ENCODE measurements around the gene TBL2.
A peak's percentile ranks its signal among the peaks of the same experiment; 100 is the strongest.
"Not testable (repeated sequence)": the region's sequence is repeated elsewhere in the genome, so short reads cannot be mapped to it uniquely, and the experiment has no call there.

Gene TBL2

DNA sequence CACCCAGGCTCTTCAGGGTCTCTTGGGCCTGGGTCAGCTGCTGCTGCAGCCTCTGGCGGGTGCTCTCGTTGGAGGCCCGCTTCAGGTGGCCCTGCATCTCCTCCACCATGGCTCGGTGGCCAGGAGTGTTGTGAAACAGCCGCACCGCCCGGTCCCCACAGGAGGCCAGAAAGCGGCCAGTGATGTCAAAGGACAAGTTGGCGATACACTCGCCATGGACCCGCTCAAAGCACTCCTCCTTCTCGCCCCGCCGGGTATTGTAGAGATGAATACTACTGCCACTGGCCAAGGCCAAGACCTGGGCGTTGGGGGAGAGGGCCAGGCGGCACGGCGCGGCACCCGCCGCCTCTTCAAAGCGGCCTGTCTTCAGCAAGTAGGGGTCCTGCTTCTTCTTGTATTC lies 7.9 kb downstream of the TBL2 start:
- no peak for DNase-seq (ENCODE audit: low read depth in 2 of 2)

DNA sequence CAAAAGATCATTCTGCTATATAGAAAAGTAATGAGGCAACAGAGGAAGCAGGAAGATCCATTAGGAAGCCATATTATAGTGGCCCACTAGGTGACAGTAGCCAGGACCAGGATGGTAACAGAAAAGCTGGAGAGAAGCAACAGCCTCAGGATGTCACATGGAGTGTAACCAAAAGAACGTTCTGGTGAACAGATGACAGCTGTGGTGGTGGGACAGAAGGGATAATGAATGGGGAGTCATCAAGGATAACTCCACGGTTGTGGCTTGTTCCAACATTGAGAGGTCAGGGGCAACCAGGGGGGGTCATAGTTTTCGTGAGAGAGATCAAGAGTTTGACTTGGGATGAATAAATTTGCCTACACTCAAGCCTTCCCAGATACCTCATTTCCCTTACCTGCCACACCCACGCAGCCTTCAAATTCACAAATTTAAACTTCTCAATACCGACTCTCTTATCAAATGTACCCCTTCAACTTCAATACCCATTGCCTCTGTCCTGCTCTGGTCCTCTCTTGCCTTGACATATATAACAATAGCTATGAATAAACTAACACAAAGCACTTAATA lies 9.3 kb downstream of the TBL2 start:
- no peak for DNase-seq (ENCODE audit: low read depth in 2 of 2)

DNA sequence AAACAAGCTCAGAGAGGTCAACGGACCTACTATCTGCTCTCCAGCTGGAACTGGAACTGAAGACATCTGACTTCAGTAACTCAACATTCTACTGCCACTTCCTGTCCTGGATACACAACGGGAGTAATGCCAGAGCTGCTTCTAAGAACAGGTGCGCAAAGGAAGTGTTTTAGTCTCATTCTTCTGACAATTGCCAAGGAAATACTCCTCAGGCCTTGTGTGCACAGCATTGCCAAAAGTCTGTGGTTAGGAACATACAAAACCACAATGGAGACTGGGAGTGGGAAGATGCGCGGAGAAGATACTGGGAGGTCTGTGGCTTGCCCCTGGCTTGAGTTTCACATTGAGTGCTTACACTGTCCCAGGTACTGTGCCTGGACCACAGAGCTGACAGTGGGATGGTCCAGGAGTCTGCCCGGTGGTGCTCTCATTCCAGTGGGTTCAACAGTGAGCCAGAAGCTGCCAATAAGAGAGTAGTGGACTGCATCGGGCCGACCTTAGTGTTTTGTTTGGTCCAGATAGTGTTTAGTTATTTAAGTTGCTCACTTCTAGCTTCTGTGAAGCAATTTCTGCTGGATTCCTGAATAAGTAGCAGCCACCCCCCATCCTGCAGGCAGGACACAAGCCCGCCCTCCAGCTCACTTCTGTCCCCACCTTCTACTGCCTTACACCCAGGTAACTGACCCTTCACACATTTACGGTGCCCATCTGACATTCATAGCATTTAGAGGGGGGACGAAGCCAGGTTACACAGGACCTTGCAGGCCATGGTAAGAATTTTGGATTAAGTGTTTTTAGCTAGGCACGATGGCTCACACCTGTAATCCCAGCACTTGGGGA lies 10.3 kb downstream of the TBL2 start:
- DNase-seq (ENCODE audit: low read depth in 2 of 2): no peak

DNA sequence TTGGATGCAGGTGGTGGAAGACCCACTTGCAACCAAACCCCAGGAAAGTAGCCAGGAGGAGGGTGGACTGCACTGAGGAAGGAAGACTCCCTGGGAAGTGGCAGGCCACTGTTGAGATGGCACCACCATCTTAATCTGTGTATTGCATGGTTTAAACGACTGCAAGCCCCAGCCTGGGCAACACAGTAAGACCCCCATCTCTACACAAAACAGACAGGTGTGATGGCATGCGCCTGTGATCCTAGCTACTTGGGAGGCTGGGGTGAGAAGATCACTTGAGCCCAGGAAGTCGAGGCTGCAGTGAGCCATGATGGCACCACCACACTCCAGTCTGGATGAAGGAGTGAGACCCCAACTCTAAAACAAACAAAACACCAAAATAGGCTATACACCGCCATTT lies 11.2 kb downstream of the TBL2 start:
- no peak for DNase-seq (ENCODE audit: low read depth in 2 of 2)

DNA sequence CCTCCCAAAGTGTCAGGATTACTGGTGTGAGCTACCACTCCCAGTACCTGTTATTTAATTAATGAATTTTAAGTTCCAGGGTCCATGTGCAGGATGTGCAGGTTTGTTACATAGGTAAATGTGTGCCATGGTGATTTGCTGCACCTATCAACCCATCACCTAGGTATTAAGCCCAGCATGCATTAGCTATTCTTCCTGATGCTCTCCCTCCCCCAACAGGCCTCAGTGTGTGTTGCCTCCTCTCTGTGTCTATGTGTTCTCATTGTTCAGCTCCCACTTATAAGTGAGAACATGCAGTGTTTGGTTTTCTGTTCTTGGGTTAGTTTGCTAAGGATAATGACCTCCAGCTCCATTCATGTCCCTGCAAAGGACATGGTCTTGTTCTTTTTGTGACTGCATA lies 11.9 kb downstream of the TBL2 start:
- DNase-seq (ENCODE audit: low read depth in 2 of 2): not testable (repeated sequence)

DNA sequence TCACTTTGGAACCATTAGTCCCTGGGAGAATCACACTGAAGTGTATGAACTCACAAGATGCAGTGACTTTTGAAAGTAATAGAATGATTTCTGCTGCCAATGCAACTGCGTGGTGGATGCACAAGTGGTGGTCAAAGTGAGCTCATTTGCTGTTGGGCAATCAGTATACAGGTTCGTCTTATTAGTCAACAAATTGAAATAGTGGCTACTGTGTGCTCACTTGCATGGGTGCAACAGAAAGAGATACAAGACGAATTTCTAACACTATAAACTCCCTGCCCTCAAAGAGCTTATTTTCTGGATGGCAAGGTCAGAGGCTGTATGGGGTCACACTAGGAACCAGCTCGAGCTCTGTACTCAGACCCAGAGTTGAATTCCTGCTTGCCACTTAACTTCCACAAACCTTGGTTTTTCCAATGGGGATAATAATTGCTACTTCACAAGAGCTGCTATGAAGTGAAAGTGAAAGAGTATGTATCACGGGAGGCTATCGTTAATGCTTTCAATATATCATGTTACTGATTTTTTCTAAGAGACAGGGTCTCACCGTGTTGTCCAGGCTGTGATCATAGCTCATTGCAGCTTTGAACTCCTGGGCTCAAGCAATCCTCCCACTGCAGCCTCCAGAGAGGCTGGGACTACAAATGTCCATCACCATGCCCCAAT lies 12.6 kb downstream of the TBL2 start:
- DNase-seq (ENCODE audit: low read depth in 2 of 2): no peak

DNA sequence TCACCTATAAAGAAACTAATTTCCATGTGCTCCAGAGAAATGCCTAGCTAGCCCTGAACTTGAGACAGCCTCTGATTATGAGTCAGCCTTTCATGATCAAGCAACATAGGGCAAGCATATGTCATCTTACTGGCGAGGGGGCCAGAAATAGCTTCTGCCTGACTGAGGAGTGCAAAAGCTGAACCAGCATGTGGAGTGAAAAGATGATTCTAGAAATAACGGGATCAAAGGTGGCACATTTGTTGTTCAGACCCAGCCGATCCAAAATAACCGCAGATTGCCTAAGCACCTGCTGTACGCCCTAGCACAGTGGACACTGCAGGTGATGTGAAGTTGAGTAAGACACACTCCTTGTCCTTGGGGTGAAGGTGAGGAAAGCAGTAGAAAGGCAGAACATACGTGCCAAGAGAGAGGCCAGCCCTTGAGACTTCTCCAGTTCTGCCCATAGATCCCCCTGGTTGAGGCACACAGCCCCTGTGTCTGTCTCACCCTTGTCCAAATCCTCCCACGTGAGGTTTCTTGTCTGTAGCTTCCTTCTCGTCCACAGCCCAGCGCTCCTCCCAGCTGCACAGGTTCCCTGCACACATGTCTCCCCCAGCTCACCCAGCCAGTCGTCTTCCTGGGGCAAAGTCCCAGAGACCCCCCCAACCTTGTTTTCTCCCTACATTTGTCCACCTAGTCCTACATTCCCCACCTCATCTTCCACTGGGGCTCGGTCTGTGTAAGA lies 18.1 kb downstream of the TBL2 start:
- DNase-seq (ENCODE audit: low read depth in 2 of 2): peak; percentile 60 to 61

DNA sequence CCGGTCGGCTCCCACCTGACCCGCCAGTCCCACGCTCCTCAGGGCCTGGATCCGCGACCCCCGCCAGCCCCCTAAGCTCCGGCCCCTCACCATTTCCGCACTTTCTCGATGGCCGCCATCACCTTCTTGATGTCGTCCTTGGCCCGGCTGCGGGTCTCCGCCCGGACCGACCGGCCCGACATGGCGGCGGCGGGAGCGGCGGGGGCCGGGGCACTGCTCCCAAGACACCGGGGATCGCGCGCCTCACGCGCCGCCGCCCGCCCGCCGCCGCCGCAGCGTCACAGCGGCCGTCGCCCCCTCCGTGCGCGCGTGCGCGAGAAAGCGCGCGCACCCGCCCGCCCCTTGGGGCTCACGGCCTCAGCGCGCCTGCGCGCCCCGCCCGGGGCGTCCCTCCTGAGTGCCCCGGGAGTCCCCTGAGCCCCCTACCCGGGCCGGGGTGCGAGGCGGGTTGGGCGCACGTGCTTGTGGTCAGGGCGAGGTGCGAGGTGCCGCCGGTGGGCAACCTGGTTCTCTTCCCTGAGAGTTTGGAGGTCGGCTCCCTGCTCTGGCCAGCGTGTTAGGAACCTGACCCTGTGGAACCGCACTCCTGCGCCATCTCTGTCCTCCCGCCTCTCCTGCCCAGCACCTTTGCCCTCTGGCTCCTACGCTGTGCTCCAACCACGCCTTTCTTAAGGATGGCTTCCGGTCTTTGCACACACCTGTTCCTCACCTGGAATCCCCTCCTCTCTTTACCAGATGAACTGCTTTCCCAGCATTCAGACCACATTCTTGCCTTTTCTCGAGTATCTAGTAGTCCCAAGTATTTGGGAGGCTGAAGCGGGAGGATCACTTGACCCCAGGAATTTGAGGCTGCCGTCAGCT lies 20.8 kb downstream of the TBL2 start, which contains the start of gene BCL7B:
Gene BCL7B, minus strand, starts transcription at position 294 of the 861 bp plus-strand sequence. Its CDS starts 112 bp downstream, at position 182.
- DNase-seq (ENCODE audit: low read depth in 2 of 2): peak in 1 of 2 experiments; percentile 25

DNA sequence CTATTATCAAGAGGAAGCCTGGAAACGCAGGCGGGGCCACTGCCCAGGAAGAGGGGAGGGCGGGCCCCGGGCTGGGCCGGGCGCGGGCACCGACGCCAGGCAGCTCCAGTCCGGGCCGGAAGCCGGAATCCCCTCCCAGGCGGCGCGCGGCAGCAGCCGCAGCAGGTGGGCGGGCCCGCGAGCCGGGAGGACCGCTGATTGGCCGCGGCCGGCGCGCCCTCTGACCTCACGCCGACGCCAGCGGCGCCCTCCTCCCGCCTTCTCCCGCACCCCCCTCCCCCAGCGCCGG lies 21.3 kb downstream of the TBL2 start:
- DNase-seq (ENCODE audit: low read depth in 2 of 2): peak; percentile 71 to 76

DNA sequence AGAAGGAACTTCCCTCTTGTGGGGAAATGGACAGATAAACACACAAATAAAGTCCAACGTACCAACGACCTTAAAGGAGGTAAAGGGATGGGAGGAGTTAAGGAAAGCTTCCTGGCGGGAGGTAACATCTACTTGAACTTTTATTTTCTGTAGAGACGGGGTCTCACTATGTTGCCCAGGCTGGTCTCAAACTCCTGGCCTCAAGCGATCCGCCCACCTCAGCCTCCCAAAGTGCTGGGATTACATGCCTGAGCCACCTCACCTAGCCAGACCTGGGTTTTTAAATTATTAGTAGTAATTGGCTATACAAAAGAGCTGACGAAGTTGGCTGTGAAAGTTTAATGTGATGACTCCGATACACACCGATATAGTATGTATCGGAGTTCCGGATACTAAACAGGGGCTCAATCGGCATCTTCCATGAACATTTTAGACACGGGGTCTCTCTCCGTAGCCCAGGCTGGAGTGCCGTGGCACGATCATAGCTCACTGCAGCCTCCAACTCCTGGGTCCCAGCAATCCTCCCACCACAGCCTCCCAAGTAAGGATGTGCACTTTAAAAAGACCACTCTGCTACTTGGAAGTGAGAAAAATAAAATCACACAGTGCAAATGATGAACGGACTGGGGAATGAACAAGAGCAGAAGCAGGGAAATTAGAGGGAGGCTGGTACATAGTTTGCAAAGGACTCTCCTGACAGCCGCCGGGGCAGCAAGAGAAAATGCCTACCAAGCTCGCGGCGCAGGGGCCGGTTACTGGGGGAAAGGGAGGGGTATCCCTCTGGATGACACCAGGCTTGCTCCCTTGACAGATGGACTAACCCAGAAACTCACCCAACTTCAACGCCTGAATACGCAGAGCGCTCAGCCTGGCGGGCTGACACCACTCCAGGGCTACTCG lies 21.9 kb downstream of the TBL2 start:
- DNase-seq (ENCODE audit: low read depth in 2 of 2): no peak

DNA sequence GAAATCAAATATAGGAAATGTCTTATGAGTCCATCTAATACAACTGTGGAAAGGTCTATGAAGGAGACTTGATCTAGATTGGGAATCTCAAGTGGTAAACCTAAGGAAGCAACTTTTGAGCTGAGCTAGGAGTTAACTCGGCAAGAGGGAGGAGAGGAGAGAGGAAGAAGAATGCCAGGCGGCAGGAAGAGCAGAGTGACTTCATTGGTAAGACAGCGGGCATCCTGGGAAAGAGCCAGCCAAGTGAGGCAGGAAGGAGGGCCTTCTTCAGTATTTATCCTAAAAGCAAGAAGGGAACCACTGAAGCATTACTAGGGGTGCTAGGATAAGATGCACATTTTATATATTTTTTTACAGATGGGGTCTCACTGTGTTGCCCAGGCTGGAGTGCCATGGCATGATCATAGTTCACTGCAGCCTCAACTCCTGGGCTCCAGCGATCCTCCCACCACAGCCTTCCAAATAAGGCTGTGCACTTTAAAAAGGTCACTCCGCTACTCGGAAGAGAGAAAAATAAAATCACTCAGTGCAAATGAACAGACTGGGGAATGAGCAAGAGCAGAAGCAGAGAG lies 22.9 kb downstream of the TBL2 start:
- no peak for DNase-seq (ENCODE audit: low read depth in 2 of 2)

DNA sequence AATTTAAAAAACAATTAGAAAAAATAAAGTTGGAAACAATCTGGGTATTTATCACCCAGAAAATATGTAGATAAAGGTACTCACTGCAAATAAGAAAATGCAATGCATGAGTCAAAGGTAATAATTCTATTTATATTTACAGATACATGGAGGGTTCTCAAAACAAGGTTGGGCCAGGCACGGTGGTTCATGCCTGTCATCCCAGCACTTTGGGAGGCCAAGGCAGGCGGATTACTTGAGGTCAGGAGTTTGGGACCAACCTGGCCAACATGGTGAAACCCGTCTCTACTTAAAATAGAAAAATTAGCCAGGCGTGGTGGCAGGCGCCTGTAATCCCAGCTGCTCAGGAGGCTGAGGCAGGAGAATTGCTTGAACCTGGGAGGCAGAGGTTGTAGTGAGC lies 28.3 kb downstream of the TBL2 start:
- DNase-seq (ENCODE audit: low read depth in 2 of 2): not testable (repeated sequence)

DNA sequence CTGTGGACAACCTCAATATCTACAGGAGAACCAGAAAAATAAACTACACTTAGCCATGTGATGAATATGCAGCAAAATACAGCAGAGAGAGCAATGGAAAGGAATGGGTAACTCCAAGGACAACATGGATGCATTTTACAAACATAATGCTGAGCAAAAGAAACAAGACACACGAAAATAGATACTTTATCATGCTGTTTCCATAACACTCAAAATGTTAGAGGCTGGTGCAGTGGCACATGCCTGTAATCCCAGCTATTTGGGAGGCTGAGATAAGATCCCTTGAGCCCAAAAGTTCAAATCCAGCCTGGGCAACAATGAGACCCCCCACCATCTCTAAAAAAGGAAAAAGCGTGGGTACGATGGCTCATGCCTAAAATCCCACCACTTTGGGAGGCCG lies 29.2 kb downstream of the TBL2 start:
- DNase-seq (ENCODE audit: low read depth in 2 of 2): no peak

DNA sequence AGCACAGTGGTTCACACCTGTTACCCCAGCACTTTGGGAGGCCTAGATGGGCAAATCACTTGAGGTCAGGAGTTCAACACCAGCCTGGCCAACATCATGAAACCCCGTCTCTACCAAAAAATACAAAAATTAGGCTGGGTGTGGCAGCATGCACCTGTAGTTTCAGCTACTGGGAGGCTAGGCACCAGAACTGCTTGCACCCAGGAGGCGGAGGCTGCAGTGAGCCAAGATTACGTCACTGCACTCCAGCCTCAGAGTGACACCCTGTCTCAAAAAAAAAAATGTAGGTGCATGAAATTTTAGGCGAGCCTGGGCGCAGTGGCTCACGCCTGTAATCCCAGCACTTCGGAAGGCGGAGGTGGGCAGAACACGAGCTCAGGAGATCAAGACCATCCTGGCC lies 30.5 kb downstream of the TBL2 start:
- DNase-seq (ENCODE audit: low read depth in 2 of 2): no peak

DNA sequence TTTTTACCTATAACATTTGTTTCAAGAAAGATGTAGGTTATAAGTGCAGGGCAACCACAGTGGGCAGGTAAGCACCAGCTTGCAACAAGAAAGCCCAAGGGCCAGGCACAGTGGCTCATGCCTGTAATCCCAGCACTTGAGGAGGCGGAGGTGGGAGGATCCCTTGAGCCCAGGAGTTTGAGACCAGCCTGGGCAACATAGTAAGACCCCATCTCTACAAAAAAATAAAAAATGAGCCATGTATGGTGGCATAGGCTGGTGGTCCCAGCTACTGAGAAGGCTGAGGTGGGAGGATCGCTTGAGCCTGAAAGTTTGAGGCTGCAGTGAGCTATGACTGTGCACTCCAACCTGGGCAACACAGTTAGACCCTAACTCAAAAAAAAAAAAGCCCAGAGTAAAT lies 33.7 kb downstream of the TBL2 start:
- no peak for DNase-seq (ENCODE audit: low read depth in 2 of 2)

DNA sequence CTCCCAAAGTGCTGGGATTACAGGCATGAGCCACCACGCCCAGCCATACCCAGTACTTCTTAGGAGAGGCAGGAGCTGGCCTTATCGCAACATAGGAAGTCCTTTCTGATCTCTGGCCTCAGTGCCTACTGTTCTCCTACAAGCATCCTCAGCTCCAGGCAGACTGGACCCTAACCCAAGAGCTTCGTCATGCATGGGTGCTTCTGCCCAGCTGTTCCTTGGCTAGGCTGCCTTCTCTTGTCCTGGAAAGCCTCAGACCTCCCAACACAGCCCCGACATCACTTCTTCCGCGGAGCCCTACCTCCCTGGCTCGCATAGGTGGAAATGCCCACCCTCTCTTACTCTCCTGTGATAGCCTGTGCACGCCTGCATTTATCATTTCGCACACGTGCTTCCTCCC lies 36.7 kb downstream of the TBL2 start:
- DNase-seq (ENCODE audit: low read depth in 2 of 2): no peak

DNA sequence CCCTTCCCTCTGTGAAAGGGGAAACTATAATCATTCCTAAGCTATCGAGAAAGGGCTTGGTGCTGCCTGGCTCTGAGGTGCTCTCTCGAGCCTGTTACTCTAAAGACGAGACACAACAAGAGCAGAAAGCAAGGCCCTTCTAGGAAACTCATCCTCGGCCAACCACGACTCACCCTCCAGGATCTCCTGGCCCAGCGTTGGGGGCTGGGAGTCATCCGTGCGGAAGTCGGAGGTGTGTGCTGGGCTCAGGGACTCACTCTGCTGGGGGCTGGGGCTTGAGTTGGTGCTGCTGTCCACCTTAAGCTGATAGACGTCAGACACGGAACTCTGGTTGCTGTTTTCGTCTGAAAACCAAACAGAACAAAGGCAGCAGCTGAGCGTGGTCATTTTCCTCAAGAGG lies 38.7 kb downstream of the TBL2 start:
- no peak for DNase-seq (ENCODE audit: low read depth in 2 of 2)

DNA sequence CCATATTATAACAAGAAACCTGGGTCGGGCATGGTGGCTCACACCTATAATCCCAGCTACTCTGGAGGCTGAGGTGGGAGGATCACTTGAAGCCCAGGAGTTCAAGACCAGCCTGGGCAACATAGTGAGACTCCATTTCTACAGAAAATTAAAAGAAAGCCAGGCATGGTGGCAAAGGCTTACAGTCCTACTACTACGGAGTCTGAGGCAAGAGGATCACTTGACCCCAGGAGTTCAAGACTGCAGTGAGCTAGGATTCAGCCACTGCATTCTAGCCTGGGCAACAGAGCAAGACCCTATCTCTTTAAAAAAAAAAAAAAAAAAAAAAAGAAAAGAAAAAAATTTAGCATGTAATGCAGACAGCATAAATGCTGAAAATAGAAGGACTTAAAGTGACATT lies 39.9 kb downstream of the TBL2 start:
- DNase-seq (ENCODE audit: low read depth in 2 of 2): not testable (repeated sequence)

DNA sequence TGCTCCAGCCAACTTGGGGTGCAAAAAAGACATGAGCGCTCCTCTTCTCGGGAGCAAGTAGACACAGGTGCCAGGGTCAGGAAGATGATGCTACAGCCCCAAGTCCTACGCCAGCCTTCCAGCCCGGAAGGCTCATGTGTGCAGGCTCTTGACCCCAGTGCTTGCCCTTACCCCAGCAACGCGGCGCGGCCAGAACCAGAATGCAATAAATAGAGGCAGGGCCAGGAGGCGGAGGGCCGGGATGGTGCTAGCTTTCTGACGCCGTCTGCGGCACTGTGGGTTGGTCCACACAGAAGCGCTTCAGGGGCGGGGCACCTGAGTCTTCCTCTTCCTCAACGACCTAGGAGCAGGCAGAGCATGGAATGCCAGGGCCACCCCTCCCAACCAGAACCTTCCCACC lies 41.3 kb downstream of the TBL2 start:
- DNase-seq (ENCODE audit: low read depth in 2 of 2): no peak

DNA sequence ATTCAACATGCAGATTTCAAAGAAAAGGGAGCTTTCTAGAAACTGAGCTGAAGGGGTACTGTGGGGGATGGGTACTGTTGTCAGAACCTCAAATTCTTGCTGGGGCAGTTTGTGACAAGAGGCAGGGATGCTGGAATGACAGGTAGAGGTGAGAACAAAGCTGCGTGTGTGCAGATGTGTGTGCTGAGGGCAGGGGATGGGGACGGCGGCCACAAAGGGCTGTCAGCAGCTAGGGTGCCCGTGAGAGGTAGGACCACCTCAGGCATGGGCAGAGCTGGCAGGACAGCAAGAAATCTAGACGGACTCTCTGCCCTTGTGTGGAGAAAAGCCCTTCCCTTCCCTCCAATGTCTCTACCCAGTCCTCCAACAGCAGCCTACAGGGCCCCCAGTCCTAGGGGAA lies 41.9 kb downstream of the TBL2 start:
- no peak for DNase-seq (ENCODE audit: low read depth in 2 of 2)

Measured in fibroblast of skin of left quadriceps (primary cell).